Transverse colon (tissue), 3 donors: Measurements from ENCODE around the gene COQ8B.

Experiments used
- POLR2A ChIP-seq: fragments of 450-650 bp; IDR thresholded peaks from one replicate; pipeline ENCODE4 v1.6.1; 2016; ENCODE audit warnings: antibody characterized with exemption, mild to moderate bottlenecking, moderate library complexity
- TF ChIP-seq, protein P1 (sequence below), 5 experiments: fragments of 200-600 bp in 3 of 5; fragments of 450-650 bp in 2 of 5; sonication (generic) in 3 of 5; IDR thresholded peaks; 1 replicate in 2 of 5; 2 replicates in 3 of 5; pipeline ENCODE4 v1.5.1; 2016 to 2017; ENCODE audit warnings: antibody characterized with exemption in 5 of 5, inconsistent platforms in 3 of 5, mild to moderate bottlenecking in 2 of 5, moderate library complexity in 1 of 5

DNA sequence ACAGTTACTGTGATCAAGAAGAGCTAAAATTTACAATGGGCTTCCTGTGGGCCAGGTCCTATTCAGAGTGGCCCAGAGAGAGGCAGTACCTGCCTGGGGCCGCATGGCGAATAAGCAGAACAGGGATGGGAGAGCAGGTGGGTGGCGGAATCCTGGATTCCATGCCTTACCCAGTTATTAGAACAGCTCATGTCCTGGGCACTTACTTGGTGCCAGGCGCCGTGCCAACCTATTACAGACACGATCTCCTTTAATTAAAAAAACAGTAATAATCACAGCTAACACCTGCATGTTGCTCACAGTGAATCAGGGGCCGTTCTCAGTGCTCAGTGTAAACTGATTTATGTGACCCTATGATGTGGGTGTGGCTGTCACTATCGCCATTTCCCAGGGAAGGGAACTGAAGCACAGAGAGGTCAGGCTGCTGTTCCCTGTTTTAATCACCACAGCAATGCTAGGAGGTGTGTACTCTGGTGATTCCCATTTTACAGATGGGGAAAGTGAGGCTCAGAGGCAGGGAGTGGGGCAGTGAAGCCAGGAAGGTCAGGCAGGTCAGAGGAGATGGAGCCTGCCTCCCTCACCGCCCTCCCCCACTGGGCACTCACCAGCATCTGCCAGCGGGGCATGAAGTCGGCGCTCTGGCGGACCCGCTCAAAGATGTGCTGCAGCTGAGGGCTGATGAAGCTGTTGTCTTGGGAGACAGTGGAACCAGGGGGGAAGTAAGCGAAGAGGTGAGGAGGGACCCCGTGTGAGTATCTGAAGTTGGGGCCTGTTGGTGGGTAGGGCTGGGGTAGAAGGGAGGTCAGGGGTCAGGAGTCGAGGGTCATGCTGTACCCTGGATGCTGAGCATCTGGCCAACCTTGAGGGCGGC lies 12.0 kb downstream of the COQ8B start:
- TF ChIP-seq POLR2A = no peak
- TF ChIP-seq, protein P1, sequence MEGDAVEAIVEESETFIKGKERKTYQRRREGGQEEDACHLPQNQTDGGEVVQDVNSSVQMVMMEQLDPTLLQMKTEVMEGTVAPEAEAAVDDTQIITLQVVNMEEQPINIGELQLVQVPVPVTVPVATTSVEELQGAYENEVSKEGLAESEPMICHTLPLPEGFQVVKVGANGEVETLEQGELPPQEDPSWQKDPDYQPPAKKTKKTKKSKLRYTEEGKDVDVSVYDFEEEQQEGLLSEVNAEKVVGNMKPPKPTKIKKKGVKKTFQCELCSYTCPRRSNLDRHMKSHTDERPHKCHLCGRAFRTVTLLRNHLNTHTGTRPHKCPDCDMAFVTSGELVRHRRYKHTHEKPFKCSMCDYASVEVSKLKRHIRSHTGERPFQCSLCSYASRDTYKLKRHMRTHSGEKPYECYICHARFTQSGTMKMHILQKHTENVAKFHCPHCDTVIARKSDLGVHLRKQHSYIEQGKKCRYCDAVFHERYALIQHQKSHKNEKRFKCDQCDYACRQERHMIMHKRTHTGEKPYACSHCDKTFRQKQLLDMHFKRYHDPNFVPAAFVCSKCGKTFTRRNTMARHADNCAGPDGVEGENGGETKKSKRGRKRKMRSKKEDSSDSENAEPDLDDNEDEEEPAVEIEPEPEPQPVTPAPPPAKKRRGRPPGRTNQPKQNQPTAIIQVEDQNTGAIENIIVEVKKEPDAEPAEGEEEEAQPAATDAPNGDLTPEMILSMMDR (IDR thresholded peaks at IDR 0.05) = no peak
